GM12874 (cell line): ENCODE data around the gene SUV39H1.

Experiments used
- TF ChIP-seq, protein P1 (sequence below): IDR thresholded peaks from 2 replicates; pipeline ENCODE4 v1.5.1; 2011; ENCODE audit warnings: low read depth, mild to moderate bottlenecking, control low read depth, low read length, moderate library complexity; ENCODE audit not compliant: insufficient read depth

The SUV39H1 gene

GRCh38 chrX:48685416-48685815 lies 11.1 kb upstream of the SUV39H1 start:
- TF ChIP-seq, protein P1, sequence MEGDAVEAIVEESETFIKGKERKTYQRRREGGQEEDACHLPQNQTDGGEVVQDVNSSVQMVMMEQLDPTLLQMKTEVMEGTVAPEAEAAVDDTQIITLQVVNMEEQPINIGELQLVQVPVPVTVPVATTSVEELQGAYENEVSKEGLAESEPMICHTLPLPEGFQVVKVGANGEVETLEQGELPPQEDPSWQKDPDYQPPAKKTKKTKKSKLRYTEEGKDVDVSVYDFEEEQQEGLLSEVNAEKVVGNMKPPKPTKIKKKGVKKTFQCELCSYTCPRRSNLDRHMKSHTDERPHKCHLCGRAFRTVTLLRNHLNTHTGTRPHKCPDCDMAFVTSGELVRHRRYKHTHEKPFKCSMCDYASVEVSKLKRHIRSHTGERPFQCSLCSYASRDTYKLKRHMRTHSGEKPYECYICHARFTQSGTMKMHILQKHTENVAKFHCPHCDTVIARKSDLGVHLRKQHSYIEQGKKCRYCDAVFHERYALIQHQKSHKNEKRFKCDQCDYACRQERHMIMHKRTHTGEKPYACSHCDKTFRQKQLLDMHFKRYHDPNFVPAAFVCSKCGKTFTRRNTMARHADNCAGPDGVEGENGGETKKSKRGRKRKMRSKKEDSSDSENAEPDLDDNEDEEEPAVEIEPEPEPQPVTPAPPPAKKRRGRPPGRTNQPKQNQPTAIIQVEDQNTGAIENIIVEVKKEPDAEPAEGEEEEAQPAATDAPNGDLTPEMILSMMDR: no peak

DNA sequence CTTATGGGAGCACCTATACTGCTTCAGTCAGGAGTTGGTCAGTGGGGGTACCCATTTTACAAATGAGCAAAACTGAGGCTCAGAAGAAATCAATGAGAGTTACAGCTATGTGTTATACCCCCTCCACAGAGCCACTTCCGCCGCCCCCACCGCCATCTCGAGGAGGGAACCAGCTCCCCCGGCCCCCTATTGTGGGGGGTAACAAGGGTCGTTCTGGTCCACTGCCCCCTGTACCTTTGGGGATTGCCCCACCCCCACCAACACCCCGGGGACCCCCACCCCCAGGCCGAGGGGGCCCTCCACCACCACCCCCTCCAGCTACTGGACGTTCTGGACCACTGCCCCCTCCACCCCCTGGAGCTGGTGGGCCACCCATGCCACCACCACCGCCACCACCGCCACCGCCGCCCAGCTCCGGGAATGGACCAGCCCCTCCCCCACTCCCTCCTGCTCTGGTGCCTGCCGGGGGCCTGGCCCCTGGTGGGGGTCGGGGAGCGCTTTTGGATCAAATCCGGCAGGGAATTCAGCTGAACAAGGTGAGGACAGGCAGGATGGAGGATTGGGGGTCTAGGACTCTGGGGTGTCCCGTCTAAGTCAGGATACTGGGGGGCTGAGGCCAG lies 7.9 kb upstream of the SUV39H1 start:
- TF ChIP-seq, protein P1: no peak

DNA sequence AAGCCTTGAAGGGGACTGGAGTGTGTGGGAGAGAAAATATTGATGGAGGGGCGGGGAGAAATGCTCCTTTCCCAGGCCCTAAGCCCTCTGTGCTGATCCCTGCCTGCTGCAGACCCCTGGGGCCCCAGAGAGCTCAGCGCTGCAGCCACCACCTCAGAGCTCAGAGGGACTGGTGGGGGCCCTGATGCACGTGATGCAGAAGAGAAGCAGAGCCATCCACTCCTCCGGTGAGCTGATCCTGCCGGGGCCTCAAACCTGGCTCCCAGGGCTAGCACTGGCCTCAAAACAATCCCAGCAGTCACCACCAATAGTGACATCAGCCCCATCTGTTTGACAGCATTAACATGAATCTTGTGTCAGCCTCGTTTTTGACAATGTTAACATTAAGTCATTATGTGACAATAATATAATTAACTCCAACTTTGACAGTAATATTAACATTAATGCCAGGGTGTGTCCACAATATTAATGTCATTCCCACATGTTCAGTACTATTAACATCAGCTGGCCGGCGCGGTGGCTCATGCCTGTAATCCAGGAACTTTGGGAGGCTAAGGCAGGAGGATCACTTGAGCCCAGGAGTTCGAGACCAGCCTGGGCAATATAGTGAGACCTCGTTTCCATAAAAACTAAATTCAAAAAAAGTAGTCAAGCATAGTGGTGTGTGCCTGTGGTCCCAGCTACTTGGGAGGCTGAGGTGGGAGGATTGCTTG lies 7.2 kb upstream of the SUV39H1 start:
- TF ChIP-seq, protein P1: no peak

- TF ChIP-seq, protein P1: no peak
Measured at GRCh38 chrX:48694776-48695533, 1.6 kb upstream of the SUV39H1 start.

GRCh38 chrX:48695534-48695896 lies 1.0 kb upstream of the SUV39H1 start:
- TF ChIP-seq, protein P1: no peak

GRCh38 chrX:48695925-48696300 lies 621 bp upstream of the SUV39H1 start:
- TF ChIP-seq, protein P1: no peak

GRCh38 chrX:48696909-48697727 lies 584 bp downstream of the SUV39H1 start:
- TF ChIP-seq, protein P1: no peak
